HEK293 (cell line): ENCODE measurements around the gene EMILIN1.

Experiments used
- CTCF ChIA-PET: fragments of 350-600 bp; formaldehyde crosslinking; extraction: SDS; loops from one replicate; lab custom pipeline; 2021; ENCODE audit warnings: antibody characterized with exemption; lab: Yijun Ruan, JAX
- POLR2A ChIA-PET: fragments of 300-600 bp; formaldehyde crosslinking; extraction: SDS; loops from one replicate; lab custom pipeline; 2020; ENCODE audit warnings: antibody characterized with exemption, inconsistent platforms; lab: Yijun Ruan, JAX
- H3K27ac ChIP-seq: fragments of 200-500 bp; sonication (Bioruptor generic); 2 replicates; pipeline ENCODE4 v1.5.1; 2014; ENCODE audit warnings: low read depth, low read length, control low read depth, inconsistent platforms; ENCODE audit errors: extremely low read depth
- H3K36me3 ChIP-seq, 2 experiments: fragments of 200-500 bp in 1 of 2; sonication (Bioruptor generic) in 1 of 2; 1 replicate in 1 of 2; 2 replicates in 1 of 2; pipeline ENCODE4 v1.5.1; 2014 to 2017; ENCODE audit warnings: inconsistent platforms in 2 of 2, low read length in 2 of 2; ENCODE audit not compliant: control insufficient read depth in 2 of 2, insufficient read depth in 1 of 2
- H3K4me1 ChIP-seq: fragments of 200-500 bp; sonication (Bioruptor generic); 2 replicates; pipeline ENCODE4 v1.5.1; 2014; ENCODE audit warnings: mild to moderate bottlenecking, low read length, inconsistent platforms; ENCODE audit not compliant: control insufficient read depth, insufficient read depth
- H3K4me3 ChIP-seq: 2 replicates; pipeline ENCODE4 v1.5.1; 2011; ENCODE audit warnings: low read depth, mild to moderate bottlenecking, control low read depth, low read length, moderate library complexity
- H3K9me3 ChIP-seq: fragments of 200-500 bp; sonication (Bioruptor generic); 2 replicates; pipeline ENCODE4 v1.5.1; 2014; ENCODE audit warnings: low read depth, low read length, inconsistent platforms; ENCODE audit not compliant: control insufficient read depth, insufficient read depth
- EGR2 ChIP-seq: fragments of 450-650 bp; formaldehyde crosslinking; IDR thresholded peaks from 2 replicates; pipeline ENCODE4 v1.5.1; 2016; ENCODE audit warnings: low read depth, missing biosample characterization, missing genetic modification characterization
- MYNN ChIP-seq: fragments of 450-650 bp; formaldehyde crosslinking; IDR thresholded peaks from 2 replicates; pipeline ENCODE4 v1.5.1; 2016; ENCODE audit warnings: missing biosample characterization, missing genetic modification characterization, borderline replicate concordance
- ZBTB17 ChIP-seq: fragments of 450-650 bp; formaldehyde crosslinking; IDR thresholded peaks from 2 replicates; pipeline ENCODE4 v1.5.1; 2016; ENCODE audit warnings: missing biosample characterization, missing genetic modification characterization
- ZBTB8A ChIP-seq: fragments of 450-650 bp; formaldehyde crosslinking; IDR thresholded peaks from 2 replicates; pipeline ENCODE4 v1.5.1; 2016; ENCODE audit warnings: missing biosample characterization, missing genetic modification characterization
- ZNF155 ChIP-seq: fragments of 450-650 bp; formaldehyde crosslinking; IDR thresholded peaks from 2 replicates; pipeline ENCODE4 v1.5.1; 2016; ENCODE audit warnings: missing biosample characterization, missing genetic modification characterization
- ZNF169 ChIP-seq: fragments of 450-650 bp; formaldehyde crosslinking; IDR thresholded peaks from 2 replicates; pipeline ENCODE4 v1.5.1; 2016; ENCODE audit warnings: missing biosample characterization, missing genetic modification characterization
- ZNF610 ChIP-seq: fragments of 450-650 bp; formaldehyde crosslinking; IDR thresholded peaks from 2 replicates; pipeline ENCODE4 v1.5.1; 2016; ENCODE audit warnings: missing biosample characterization, missing genetic modification characterization, borderline replicate concordance
- ZSCAN23 ChIP-seq: fragments of 450-650 bp; formaldehyde crosslinking; IDR thresholded peaks from 2 replicates; pipeline ENCODE4 v1.5.1; 2016; ENCODE audit warnings: missing biosample characterization, missing genetic modification characterization
- TF ChIP-seq, protein P1 (sequence below): fragments of 450-650 bp; formaldehyde crosslinking; IDR thresholded peaks from 2 replicates; pipeline ENCODE4 v1.5.1; 2017; ENCODE audit warnings: missing biosample characterization, missing genetic modification characterization
- TF ChIP-seq, protein P2 (sequence below): fragments of 450-650 bp; formaldehyde crosslinking; IDR thresholded peaks from 2 replicates; pipeline ENCODE4 v1.5.1; 2016; ENCODE audit warnings: missing biosample characterization, missing genetic modification characterization
- TF ChIP-seq, protein P3 (sequence below): fragments of 450-650 bp; formaldehyde crosslinking; IDR thresholded peaks from 2 replicates; pipeline ENCODE4 v1.5.1; 2016; ENCODE audit warnings: missing biosample characterization, missing genetic modification characterization
- TF ChIP-seq, protein P4 (sequence below): fragments of 450-650 bp; formaldehyde crosslinking; IDR thresholded peaks from 2 replicates; pipeline ENCODE4 v1.5.1; 2016; ENCODE audit warnings: missing biosample characterization, missing genetic modification characterization

The EMILIN1 gene

DNA sequence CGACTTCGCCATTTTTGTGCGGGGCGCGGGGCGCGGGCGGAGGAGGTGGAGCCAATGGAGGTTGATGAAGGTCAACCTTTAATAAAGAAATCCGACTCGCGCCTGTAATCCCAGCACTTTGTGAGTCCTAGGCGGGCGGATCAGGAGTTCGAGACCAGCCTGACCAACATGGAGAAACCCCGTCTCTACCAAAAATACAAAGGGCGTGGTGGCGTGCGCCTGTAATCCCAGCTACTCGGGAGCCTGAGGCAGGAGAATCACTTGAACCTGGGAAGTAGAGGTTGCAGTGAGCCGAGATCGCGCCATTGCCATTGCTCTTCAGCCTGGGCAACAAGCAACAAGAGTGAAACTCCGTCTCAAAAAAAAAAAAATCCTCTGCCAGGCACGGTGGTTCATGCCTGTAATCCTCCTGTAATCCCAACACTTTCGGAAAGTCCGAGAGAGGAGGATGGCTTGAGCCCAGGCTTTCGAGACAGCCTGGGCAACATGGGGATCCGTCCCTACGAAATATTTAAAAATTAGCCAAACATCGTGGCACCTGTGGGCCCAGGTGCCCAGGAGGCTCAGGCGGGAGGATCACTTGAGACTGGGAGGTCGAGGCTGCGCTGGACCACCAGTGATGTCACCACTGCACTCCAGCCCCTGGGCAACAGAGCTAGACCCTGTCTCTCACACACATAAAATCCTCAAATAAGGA is 56.5 kb downstream of the EMILIN1 start (continued):
- 0 out of 2 replicates have a peak, but pooled peaks have one; percentile 18 for TF ChIP-seq EGR2
- TF ChIP-seq, protein P1, sequence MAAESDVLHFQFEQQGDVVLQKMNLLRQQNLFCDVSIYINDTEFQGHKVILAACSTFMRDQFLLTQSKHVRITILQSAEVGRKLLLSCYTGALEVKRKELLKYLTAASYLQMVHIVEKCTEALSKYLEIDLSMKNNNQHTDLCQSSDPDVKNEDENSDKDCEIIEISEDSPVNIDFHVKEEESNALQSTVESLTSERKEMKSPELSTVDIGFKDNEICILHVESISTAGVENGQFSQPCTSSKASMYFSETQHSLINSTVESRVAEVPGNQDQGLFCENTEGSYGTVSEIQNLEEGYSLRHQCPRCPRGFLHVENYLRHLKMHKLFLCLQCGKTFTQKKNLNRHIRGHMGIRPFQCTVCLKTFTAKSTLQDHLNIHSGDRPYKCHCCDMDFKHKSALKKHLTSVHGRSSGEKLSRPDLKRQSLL (tag by site-specific recombination), result 0 out of 2 replicates have a peak, but pooled peaks have one; percentile 19
- no peak for TF ChIP-seq ZSCAN23 (tag by site-specific recombination)
- TF ChIP-seq, protein P2, sequence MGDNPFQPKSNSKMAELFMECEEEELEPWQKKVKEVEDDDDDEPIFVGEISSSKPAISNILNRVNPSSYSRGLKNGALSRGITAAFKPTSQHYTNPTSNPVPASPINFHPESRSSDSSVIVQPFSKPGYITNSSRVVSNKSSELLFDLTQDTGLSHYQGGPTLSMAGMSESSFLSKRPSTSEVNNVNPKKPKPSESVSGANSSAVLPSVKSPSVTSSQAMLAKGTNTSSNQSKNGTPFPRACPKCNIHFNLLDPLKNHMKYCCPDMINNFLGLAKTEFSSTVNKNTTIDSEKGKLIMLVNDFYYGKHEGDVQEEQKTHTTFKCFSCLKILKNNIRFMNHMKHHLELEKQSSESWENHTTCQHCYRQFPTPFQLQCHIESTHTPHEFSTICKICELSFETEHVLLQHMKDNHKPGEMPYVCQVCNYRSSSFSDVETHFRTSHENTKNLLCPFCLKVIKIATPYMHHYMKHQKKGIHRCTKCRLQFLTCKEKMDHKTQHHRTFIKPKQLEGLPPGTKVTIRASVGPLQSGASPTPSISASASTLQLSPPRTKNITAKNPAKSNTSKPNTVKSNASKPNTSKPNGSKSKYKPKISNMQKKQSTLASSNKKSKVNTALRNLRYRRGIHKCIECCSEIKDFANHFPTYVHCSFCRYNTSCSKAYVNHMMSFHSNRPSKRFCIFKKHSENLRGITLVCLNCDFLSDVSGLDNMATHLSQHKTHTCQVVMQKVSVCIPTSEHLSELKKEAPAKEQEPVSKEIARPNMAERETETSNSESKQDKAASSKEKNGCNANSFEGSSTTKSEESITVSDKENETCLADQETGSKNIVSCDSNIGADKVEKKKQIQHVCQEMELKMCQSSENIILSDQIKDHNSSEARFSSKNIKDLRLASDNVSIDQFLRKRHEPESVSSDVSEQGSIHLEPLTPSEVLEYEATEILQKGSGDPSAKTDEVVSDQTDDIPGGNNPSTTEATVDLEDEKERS (tag by site-specific recombination), result no peak
- peak; percentile 39; the same call in 1 of the 2 replicates for TF ChIP-seq ZBTB8A (tag by site-specific recombination)
- no peak for TF ChIP-seq ZNF155 (tag by site-specific recombination)
- no peak for TF ChIP-seq MYNN (tag by site-specific recombination)
- TF ChIP-seq ZBTB17 (tag by site-specific recombination), result peak; percentile 69
- TF ChIP-seq, protein P3, sequence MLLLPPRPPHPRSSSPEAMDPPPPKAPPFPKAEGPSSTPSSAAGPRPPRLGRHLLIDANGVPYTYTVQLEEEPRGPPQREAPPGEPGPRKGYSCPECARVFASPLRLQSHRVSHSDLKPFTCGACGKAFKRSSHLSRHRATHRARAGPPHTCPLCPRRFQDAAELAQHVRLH, result 0 out of 2 replicates have a peak, but pooled peaks have one; percentile 23
- TF ChIP-seq ZNF169, result no peak

DNA sequence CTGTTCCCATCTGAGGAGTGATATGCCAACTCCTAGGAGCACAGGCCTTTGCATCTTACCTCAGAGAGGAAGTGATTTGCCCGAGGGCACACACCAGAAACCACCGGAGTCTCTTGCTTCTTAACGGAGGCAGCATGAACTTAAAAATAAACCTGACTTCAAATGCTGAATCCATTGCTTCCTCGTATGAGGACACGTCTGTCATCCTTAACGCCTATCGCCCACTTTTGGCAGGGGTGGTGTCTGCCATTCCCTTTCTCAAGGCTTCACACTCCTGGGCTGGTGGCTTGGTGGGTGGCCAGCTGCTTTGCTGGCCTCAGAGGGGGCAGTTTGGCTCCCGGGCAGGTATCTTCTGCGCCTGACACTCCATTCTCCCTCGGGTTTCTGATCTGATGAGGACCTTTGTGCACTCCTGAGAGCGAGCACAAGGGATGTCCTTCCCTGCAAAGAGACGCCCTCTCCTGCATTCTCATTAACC is 57.1 kb downstream of the EMILIN1 start:
- Histone ChIP-seq H3K4me1 (no peaks in the 10 kb centered on the region), H3K36me3 (peaks cover 4 to 26% of the 10 kb centered on the region in 2 experiments; a peak in 2 of 3 replicates), H3K9me3 (no peaks in the 10 kb centered on the region), H3K4me3 (no peak overlapping the region), H3K27ac (no peak overlapping the region)
- POLR2A ChIA-PET, result interaction anchor here (0.7 to 1.4 kb wide), 2 partner anchors 77 to 243 kb away, joined by 4 to 6 read pairs; partner anchors contain the start of genes ATRAID and SLC5A6
- CTCF ChIA-PET, result interaction anchor here (1.5 to 3.5 kb wide), 2 partner anchors 13 to 41 kb away, joined by 3 to 17 read pairs; partner anchors contain the start of gene ABHD1
- TF ChIP-seq ZNF610 (tag by site-specific recombination) (no peak), ZNF155 (tag by site-specific recombination) (no peak)
- TF ChIP-seq, protein P4, sequence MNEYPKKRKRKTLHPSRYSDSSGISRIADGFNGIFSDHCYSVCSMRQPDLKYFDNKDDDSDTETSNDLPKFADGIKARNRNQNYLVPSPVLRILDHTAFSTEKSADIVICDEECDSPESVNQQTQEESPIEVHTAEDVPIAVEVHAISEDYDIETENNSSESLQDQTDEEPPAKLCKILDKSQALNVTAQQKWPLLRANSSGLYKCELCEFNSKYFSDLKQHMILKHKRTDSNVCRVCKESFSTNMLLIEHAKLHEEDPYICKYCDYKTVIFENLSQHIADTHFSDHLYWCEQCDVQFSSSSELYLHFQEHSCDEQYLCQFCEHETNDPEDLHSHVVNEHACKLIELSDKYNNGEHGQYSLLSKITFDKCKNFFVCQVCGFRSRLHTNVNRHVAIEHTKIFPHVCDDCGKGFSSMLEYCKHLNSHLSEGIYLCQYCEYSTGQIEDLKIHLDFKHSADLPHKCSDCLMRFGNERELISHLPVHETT, result no peak
